Stimulated activated CD4-positive, alpha-beta T cell treated with anti-CD3 and anti-CD28 coated beads, Interleukin-12 subunit alpha, Interleukin-12 subunit beta, amount 100 ng/mL, for 4 hours (primary cell): ENCODE results near the gene VTI1A.

Experiments
- DNase-seq: peaks from one replicate; pipeline ENCODE4 v3.0.0-alpha.2; 2020

VTI1A gene

DNA sequence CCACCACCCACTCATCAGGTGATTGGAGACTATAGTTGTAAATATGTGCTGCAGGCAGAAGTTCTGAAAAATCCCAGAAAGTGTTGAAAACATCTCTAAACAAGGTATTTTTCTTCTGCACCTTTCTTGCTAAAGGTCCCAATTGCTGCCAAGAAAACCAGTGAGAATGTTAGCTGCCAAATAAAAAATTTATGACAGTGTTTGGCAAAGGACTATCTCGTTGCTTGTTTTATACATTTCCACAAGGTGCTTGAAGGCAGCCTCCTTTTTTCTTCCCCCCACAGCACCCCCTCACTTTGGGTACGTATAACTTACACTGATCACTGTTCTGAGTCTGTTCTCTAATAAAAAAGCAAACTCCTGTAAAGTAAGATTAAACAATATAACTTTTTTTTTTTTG is 344.4 kb downstream of the VTI1A start:
- no peak for DNase-seq

DNA sequence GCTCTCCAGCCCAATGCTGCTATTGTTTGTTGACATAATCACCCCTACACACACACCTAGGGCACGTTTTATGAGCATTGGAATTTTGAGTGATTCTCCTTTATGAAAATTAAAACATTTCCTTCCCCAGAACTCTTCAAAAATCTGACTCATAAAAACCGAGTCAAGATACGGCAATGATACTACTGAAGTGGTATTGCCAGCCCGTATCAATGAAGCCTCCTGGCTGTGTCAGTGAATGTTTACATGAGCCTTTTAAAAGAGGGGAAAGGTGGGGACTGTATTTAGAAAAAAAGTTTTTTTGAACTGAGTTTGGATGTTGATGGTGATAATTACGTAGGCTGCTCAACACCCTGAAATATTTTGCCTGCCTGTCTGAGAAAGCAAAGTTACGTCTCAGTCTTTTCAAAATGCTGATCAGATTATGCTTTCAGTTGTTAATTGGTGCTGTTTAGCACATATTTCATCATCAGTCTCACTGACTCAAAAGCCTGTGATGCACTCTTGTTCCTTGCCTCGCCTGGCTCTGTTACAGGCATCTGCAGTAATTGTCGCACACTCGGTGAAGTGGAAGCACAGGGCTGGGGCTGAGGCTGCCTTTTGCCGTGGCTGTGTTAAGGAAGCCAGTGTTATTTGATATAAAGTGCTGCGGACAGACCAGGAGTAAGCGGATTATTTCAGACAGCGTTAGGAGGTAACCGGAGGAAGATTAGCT is 345.6 kb downstream of the VTI1A start:
- no peak for DNase-seq

DNA sequence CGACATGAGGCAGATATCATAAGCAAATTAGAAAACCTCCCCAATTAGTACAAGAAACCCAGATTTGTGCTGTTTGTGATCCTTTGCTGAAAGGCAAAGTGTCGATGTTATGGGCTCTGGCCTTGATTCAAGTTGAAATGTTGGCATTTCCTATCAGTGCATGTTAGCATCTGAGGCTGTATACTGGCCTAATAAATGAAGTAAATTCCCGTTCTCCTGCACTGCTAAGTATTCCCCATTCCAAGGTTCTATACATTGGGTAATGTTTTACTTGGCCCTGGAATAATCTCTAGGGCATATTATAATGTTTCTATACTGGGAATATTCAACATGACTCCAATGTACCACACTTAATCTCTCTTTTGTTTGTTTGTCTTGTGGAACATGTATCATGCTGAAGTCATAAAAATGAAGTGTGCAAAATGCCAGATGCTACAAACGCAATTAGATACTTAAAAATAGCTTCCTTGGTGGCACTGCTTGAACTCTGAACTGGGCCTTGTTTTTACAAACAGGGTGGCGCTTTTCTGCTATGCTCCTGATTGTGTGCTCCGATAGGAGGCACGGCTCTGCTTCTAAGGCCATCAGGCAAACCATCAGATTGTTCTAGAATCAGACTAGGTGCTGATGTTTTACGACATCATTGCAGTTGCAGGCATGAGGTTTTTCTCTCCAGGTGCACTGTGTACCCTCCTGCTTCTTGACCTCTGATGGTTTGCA is 346.3 kb downstream of the VTI1A start:
- no peak for DNase-seq

DNA sequence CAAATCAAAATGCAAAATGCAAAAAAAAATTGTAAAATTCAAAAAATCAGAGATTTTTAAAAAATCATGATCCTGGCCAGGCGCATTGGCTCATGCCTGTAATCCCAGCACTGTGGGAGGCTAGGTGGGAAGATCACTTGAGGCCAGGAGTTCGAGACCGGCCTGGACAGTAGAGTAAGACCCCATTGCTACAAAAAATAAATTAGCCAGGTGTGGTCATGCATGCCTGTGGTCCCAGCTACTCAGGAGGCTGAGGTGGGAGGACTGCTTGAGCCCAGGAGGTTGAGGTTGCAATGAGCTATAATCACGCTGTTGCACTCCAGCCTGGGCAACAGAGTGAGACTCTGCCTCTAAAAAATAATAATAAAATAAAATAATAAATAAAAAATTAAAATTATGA is 347.2 kb downstream of the VTI1A start:
- DNase-seq, result no peak

DNA sequence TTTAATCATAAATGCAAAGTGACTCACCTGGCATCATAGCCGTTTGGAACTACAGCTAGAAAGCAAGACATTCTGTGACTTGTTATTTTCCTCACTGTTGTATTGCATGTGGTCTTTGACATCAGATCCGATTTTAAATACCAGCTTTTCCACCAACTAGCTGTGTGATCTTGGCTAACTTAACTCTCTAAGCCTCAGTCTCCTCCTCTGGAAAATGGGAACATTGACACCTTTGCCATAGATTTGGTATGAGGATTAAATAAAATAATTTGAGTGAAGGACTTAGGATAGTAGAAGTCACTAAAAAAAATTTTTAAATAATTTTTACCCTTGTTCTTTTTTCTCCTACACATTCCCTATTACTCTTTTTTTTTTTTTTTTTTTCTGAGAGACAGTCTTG is 348.1 kb downstream of the VTI1A start:
- DNase-seq, result no peak

DNA sequence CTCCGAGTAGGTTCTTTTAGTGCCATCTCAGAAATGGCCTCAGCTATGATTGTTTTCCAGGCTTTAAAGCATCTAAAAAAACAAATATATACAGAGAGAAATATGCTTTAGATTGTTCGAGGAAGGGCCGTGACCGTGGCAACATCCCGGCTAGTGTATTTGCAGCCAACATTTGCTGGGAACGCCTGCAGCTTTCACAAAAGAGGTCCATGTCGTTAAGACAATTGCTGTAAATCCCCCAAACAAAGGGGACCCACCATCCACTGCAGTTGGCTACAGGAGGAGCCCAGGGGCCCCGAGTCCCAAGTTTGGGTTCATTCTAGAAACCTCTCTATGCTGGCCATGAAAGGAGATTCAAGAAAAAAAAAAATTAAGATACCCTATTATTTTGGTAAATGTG is 350.2 kb downstream of the VTI1A start:
- no peak for DNase-seq

DNA sequence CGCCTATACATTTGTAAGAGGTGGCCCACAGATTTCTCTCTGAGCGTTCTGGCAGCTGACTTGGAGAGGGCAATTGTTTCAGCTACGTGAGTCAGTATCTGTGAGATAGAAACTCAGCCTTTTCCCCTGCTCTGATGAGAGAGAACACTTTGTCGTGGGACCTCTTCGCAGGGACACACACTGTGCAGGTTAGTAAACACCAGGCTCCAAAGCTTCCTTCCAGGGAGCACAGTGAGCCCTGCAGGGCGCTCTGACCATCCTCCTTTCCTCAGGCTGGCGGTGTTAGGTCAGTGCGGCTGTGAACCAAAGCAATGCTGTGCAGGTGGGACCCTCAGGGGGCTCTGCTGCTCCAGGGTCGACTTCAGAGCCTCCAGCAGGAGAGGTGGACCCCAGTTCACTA is 350.8 kb downstream of the VTI1A start:
- DNase-seq, result no peak

DNA sequence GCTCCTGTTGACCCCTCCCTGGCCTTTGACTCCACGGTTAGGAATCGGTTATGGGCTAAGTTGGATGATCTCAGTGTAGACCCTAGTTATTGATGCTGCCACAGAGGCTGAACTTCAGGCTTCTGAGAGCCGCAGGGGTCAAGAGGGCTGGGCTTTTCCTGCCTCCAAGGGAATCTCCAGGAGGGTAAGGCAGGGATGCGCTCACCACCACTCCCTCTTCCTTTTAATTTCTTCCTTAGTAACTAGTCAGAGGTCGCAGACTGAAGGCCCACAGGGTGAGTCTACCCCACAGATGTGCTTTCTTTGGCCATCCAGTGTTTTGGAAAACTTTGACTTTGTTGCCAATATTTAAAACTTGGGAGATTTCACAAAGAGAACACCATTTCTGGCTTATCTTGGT is 352.0 kb downstream of the VTI1A start:
- DNase-seq, result no peak

DNA sequence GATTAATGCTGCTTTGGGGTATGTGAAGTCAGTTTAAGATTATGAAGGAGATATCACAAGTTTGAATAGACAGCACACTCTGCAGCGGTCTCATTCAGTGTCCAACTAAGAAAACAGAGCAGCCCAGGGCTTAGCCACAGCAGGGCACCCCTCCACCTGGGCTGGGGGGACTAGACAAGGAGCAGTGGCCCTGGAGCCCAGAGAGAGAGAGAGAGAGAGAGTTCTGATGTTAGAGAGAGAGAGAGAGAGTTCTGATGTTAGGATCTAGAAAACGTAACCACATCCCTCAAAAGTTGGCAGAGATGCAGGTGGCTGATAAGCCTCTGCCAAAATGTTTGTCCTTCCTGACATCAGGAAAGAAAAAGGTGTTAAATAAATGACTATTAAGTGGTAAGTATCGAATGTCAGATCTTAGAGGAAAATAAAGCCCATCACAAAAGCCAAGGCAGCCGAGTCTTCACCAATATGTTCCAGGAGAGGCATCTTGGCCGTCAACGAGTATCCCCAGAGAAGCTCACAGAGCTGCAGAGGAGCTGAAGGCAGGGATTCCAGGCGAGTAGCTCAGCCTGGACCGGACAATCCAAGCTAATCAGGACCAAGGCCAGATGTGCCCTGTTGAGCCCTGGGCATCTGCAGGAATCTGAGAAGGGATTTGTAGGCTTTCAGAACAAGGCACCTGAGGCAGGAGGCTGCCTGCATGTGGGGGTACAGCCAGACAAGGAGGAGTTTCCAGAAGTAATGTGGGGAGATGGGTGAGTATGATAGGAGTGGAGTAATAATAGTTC is 352.9 kb downstream of the VTI1A start:
- DNase-seq, result no peak

DNA sequence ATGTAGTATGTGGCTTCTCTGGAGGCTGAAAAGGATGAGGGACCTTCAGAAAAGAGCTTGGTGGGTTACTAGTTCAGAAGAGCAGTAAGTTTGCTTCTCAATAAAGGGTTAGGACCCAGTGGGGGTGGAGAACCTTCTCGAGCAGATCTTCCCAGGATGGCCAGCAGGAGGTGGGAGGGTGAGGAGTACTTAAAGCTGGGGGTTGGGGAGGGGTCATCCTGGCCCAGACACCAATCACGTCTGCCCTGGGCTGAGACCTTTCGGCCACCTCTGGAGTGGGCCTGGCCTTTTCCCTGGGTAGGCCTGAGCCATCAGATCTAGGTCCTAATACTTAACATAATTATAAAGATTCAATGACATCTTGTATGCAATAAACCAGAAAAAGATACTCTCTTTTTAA is 354.0 kb downstream of the VTI1A start:
- DNase-seq, result no peak

DNA sequence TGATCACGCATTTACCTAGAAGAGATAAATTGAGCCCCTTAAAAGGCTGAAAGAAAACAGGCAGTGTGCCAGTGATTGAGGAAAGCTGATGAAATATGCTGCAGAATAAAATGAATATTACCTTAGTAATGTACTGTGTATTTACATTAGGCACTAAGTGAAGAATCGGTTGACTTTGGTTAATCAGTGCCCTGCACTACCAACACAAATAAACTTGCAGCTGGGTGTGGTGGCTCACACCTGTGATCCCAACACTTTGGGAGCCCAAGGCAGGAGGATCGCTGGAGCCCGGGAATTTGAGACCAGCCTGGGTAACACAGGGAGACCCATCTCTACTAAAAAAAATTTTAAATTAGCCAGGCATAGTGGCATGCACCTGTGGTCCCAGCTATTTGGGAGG is 354.7 kb downstream of the VTI1A start:
- DNase-seq, result no peak

DNA sequence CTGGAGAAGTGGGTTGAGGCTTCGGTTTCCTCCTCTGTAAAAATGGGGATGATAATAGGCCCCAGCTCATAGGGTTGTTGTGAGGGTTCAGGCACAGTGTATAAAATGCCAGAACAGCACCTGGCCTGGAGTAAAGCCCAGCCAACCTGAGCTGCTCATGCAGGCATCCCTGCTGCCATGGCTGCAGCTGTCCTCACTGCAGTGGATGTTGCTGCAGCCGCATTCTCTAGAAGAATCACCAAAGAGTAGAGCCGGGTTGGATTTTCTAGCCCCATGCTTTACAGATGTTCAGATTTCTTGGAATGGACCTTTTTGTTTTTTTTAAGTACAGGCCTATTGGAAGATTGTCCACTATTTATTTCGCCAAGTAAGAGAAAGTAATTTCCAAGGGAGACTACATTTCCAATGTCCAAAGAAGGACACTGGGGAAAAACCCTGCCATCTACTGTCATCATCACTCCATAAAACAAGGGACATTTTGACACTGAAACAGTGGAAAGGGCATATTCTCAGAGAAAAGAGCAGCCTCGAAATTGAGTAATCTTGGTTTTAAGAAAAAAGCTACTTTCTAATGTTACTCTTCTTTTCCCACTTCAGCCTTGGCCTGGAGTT is 355.5 kb downstream of the VTI1A start:
- no peak for DNase-seq

DNA sequence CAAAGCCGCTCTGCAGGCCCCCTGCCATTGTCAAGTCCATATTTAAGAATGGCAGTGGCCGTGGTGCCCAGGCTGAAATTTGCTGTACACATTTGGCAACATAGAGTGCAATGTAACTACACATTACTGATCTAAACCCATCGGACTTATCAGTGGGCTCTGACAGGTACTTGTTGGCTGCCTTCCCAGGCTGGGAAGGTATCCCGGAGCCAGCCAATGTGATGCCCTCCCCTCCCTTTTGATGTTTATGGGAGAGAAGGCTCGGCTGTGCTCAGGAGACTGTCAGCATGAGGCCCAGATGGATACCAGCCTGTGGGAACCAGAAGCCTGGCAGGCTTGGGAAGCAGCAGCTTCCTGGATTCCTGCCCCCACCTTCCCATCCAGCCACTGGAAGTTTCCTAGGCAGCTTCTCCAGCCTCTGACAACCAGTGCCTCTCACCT is 357.0 kb downstream of the VTI1A start:
- no peak for DNase-seq

DNA sequence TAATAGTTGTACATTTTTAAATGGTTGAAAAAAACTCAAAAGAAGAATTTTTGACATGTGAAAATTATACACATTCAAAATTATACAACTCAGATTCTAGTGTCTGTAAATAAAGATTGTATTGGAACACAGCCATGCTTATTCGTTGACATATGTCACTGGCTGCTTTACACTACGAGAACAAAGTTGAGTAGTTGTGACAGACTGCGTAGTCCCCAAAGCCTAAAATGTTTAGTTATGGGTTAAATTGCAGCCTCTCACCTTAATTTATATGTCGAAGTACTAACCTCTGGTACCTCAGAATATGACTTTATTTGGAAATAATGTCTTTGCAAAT is 358.2 kb downstream of the VTI1A start:
- DNase-seq, result no peak

DNA sequence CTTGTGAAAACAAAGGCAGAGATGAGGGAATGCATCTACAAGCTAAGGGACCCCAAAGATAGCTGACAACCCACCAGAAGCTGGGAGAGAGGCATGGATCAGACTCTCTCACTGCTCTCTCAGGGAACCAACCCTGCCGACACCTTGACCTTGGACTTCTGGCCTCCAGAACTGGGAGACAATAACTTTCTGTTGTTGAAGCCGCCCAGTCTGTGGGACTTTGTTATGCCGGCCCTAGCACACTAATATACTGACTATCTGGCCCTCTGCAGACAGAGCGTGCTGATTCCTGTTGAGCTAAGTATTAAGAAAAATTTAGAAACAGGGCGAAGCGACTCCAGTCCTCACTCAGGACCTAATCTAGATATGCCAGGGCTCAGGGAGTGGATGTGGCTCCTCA is 358.7 kb downstream of the VTI1A start:
- DNase-seq, result no peak

DNA sequence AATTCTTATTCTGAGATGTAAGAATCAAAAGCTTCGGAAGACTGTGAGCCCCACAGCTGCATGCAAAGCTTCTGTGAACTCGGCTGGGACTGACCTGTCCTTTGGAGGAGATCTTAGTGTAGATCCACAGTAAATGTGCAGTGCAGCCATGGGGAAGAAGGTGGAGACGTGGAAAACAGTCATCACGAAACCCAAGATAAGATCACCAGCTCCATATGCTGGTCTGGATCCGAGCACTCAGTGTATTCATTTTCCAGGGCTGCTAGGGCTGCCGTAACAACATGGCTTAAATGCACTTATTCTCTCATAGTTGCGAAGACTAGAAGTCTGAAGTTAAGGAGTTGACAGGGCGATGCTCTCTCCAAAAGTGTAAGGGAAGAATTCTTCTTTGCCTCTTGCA is 360.0 kb downstream of the VTI1A start:
- no peak for DNase-seq

DNA sequence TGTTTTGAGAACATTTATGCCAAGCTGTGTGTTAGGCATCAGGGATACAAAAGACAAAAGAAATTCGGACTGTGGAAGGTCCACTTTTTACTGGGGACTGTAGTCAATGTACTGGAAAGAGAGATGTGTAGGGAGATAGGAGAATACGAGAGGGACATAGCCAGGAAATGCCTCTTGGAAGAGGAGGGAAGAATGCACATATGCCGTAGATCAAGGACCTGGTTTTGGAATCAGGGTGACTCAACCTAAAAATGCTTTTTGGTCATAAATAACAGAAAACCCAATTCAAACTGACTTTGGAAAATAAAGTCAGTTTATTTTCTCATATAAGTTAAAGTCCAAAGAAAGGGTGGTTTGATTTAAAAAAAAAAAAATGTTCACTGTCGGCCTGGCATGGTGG is 362.7 kb downstream of the VTI1A start:
- no peak for DNase-seq

DNA sequence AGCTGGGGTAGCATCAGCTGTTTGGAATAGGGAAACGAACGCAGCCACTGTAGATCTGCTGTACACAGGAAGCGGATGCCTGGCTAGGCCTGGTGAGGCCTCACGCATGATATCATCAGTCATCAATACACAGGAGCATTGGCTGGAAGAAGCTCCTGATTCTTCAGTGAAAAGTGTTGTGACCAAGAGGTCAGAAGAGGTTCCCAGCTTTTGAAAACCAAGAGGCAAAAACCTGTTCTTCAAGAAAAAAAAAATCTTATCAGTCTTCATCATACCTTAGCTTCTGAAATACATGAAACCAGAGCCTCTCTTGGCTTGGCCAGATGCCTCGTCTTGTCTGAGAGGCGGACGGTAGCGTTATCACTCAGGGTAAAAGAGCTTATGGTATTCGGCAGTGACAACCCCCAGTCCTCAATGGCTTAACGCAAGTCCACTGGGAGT is 363.7 kb downstream of the VTI1A start:
- no peak for DNase-seq

DNA sequence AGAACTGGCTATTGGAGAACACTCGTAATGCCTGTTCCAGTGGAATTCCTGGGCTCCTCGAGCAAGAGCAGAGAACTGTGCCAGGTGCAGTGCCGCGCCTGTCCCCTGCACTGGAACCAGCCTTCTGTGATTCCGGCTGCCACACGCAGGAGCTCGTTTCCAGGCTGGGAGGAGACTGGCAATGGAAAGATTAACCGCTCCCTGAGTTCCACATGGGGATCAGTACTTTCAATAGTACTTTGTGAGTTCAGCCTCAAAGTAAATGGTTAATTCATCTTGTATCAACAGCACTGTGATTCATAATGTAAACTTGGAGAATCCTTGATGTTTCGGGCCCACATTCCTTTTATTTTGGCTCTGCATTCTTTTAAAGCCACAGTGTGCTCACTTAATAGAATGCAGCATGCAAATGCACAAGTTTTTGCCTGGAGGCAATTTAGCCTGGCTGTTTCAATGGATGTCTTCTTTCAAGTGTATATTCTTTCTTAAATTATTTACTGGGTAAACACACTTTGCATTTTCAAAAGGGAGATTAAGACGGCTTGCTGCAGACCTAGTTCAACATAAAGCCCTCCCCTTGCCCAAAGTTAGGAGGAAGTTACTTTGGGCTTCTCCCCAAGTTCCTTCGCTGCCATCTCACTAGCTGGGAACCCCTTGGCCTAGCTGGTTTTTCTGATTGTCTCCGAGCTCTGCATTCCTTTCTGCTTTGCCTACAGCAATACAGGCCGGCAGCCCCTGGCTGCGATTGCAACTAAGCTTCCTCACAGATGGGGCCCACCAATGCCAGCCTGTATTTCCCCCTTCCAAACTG is 364.9 kb downstream of the VTI1A start:
- DNase-seq, result no peak

DNA sequence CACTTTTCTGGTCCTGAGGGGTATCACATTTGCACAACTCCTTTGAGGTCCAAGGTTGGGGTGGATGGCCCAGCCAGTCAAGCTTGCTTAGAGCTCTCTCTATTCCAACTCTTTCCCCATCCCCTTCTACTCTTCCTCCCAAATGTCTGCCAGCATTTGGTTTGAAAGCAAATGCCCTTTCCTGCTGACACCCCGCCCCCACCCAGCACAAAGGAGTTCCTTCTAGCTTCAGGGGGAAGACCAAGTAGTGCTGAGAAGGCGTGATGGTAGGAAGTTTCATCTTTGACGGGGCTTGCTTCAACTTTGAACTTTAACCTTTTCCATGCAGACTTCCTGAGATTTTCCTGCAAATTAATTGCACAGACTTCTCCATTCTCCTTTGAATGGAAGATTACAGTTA is 365.6 kb downstream of the VTI1A start:
- no peak for DNase-seq

DNA sequence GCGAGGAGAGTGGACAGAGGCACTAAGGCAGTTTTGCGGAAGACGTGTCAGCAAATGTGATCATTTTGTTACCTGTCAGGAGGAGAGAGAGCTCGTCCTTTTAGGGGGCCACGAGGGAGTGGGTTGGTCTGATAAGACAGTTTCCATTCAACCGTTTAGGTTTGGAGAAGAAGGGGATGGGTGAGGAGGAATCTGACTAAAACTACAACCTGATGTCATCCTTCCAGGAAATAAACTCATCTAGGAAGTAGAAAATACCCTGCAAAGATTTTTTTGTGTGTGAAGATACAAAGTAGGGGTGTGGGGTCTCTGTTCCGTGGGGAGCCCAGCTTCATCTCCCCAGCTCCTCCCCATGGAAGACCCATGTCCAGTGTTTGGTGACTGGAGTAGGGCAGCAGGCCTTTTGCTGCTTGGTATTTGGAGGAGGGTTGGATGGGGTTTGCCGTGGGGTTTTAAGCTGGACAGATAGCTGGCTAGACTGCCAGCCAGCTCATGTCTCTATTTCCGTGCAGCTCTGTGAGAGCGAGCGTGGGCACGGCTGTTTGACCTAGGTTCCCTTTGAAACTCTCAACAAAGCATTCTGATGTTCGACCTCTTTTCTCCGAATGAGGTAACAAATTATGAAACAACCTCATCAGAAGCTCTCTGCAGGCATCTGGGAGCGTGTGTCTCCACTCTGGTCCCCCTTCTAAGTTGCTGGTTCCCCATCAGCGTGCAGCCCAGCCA is 367.0 kb downstream of the VTI1A start:
- DNase-seq, result no peak
